GM21723 (cell line): Measurements from ENCODE around the gene GRP.
"Not testable (repeated sequence)": the region's sequence is repeated elsewhere in the genome, so short reads cannot be mapped to it uniquely, and the experiment has no call there.

ENCODE experiments used
- ATAC-seq: cut with Tn5 transposase; IDR thresholded peaks from one replicate; pipeline ENCODE4 v1.9.1; 2021; ENCODE audit warnings: mild to moderate bottlenecking, moderate library complexity; ENCODE audit not compliant: unreplicated experiment

GRP gene

DNA sequence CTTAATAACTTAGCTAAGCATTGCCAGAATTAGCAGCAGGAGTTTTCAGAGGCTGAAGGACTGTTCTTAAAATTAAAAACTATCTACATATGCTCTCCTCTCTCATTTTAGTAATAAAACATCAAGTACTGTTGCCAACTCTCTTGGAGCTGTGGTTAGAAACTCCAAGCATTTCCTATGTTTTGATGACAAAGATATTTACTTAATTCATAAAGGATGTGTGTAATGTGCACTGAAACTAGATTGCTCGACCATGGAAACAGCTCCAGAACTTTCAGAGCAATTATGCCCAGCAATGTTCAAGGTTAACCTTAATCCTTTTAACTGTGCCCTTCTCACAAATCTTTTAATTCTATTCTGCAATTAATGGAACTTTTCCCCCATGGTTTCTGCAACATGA, 8.4 kb downstream of the GRP start:
- ATAC-seq, result no peak

DNA sequence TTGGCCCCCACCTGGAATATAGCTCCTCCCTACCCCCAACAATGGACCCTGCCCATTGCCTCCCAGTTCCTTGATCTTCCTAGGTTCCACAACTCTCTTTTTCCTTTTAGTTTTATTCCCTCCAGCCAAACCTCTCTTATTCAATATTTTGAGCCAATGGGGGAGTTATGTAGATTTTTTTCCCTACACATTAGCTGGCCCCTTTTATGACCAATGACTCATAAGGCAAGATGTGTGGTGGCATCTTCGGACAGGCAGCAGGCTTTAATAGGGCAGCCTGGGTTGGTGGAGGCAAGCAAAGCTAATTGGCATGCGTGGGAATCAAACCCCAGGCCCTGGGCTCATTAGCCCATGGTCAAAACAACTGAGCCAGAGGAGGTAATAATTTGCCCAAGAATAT, 9.2 kb downstream of the GRP start:
- ATAC-seq, result no peak

DNA sequence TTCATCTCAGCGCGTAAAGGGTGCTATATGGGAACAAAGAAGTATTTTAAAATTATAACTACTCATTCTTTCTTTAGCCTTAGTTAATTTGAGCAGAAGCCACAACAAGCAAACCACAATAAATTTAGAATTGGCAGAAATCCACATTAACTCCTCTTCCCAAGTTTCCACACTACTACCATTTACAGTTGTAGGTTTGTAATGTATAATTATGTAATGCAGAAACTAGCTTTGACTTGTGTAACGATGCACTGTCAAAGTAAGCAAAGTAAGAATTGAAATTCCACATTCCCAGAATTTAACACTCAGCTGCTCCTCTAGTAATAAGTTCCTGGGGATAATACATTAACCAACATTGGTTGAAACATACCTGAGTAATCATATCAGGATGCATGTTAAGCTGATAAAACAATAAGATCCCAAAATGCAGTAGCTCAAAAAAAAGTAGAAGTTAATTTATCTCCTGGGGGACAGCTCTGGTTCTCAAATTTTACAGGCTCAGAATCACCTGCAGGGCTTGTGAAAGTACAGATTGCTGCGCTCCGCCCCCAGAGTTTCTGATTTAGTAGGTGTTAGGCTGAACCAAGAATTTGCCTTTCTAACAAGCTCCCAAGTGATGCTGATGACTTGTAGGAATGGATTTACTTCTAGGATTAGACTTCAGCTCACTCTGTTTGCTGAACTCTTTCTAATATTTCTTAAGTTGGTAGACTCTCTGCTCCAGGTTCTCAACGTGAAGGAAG, 9.9 kb downstream of the GRP start:
- no peak for ATAC-seq

DNA sequence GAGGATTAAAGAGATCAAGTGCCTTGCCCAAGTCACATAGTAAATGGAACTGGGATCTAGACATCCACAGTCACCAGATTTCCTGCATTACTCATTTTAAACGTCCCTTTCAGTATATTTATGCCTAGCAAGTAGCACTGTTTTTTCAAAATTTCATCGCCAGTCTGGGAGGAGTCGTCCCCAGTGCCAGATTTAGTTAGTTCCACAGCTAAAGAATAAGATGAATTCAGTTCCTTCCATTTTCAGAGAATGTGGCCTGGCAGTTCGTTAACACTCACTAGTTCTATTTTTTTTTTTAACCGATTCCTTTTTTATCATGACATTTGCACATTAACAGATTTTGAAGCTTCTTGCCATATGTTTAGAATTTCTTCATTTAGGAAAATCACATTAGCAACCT, 11.2 kb downstream of the GRP start:
- ATAC-seq, result no peak

- ATAC-seq, result no peak
Measured at GRCh38 chr18:59231877-59232276, 11.9 kb downstream of the GRP start.

GRCh38 chr18:59232309-59233016, 12.5 kb downstream of the GRP start:
- no peak for ATAC-seq

GRCh38 chr18:59233017-59233410, 13.1 kb downstream of the GRP start:
- ATAC-seq, result no peak

GRCh38 chr18:59238385-59238784, 18.4 kb downstream of the GRP start:
- ATAC-seq, result no peak

- no peak for ATAC-seq
Measured at GRCh38 chr18:59239642-59240041, 19.7 kb downstream of the GRP start.

- ATAC-seq, result no peak
Measured at GRCh38 chr18:59242906-59243305, 22.9 kb downstream of the GRP start.

DNA sequence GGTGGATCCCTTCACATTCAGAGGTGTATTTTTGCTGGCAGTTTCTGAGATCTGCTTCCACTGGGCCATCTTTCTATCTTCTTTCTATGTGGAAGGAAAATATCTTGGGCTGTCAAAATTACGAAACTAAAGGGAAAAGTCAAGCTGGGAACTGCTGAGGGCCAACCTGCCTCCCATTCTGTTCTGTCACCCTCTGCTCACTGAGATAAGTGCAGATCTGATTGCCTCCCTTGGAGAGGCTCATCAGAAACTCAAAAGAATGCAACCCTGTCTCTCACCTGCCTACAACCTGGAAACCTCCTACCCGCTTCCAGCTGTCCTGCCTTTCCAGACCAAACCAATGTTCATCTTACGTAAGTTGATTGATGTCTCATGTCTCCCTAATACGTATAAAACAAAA, 26.8 kb downstream of the GRP start:
- ATAC-seq, result no peak

DNA sequence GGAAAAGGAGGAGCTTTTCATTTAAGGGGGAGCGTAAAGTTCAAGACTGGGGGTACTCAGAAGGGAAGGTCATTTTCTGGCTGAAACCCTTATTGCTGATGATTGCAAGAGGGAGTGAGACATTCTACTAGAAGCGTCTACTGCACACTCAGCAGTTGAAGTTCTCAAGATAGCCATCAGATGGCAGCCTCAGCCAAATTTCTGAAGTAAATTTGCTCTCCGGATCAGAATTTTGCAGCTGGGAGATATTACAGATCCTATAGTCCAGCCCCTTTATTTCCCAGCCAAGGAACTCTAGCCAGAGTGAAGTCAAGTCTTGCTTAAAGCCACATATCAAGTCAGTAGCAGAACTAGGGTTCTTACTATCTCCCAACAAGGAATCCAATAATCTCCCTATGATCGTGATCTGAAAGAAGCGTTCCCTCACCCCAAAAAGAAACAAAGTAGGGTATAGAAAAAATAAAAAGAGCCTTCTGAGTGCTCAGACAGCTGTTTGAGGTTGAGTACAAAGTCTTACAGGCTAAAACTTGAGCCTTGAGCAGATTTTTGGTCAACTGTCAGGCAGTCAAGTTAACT, 29.3 kb downstream of the GRP start:
- peak; percentile 51 for ATAC-seq

DNA sequence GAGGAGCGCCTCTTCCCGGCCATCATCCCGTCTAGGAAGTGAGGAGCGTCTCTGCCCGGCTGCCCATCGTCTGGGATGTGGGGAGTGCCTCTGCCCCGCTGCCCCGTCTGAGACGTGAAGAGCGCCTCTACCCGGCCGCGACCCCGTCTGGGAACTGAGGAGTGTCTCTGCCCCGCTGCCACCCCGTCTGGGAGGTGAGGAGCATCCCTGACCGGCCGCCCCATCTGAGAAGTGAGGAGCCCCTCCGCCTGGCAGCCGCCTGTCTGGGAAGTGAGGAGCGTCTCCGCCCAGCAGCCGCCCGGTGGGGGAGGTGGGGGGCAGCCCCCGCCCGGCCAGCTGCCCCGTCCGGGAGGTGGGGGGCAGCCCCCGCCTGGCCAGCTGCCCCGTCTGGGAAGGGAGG, 35.5 kb downstream of the GRP start:
- ATAC-seq, result not testable (repeated sequence)

GRCh38 chr18:59261842-59262241, 41.9 kb downstream of the GRP start:
- not testable (repeated sequence) for ATAC-seq

- not testable (repeated sequence) for ATAC-seq
Measured at GRCh38 chr18:59262243-59262642, 42.3 kb downstream of the GRP start.

- ATAC-seq, result no peak
Measured at GRCh38 chr18:59263661-59264060, 43.7 kb downstream of the GRP start.

GRCh38 chr18:59264121-59264571, 44.2 kb downstream of the GRP start:
- no peak for ATAC-seq

DNA sequence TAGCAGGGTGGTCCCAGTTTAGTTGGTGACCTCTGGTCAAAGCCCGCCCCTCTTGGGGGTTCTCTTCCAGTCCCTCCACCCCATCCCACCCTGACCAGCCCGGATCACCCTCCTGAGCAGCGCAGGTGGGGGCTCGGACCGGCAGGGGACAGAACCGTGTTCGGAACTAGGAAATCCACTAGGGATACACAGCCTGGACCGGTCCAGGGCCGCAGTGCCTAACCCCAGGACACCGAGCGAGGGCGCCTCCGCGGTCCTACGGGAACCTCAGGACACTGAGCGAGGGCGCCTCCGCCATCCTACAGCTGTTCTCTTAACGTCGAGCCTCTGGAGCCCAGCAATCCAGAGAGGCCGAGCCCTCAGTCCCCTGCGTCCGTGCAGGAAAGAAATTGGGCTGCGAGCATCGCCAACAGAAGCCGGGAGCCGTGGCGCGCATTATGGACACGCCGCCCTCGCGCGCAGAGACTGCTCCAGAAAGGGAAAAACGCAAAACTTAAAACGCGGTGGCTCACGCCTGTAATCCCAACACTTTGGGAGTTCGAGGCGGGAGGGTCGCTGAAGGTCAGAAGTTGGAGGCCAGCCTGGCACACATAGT, 44.8 kb downstream of the GRP start:
- no peak for ATAC-seq

- no peak for ATAC-seq
Measured at GRCh38 chr18:59265246-59265973, 45.5 kb downstream of the GRP start.

GRCh38 chr18:59265974-59266369, 46.0 kb downstream of the GRP start:
- no peak for ATAC-seq

GRCh38 chr18:59266459-59266858, 46.5 kb downstream of the GRP start:
- ATAC-seq, result no peak
